K562 (cell line): ENCODE data around the gene PRTFDC1. TPM values are rescaled to one million over a fixed set of nuclear protein-coding genes. Genes with fewer than 3 reads are reported as not detected.
A peak's percentile ranks its signal among the peaks of the same experiment; 100 is the strongest.

Source experiments
- ATAC-seq: fragments of 200-7000 bp; cut with Tn5 transposase; 3 replicates; pipeline ENCODE4 v1.9.1; 2020; ENCODE audit warnings: moderate library complexity
- BruUV-seq: library from RNA; stranded (reverse); fragments of 400-500 nt; replicated peaks from 2 replicates; lab custom pipeline; 2021; lab: Mats Ljungman, UMichigan
- CTCF ChIA-PET: fragments of 300-600 bp; formaldehyde crosslinking; extraction: SDS; loops from one replicate; lab custom pipeline; 2021; ENCODE audit warnings: low intra/inter-chr PET ratio; lab: Yijun Ruan, JAX
- POLR2A ChIA-PET: fragments of 300-600, 350-650 bp; sonication (Branson Sonifier 250); formaldehyde crosslinking; extraction: SDS; loops from one replicate; lab custom pipeline; 2021; ENCODE audit warnings: antibody characterized with exemption, inconsistent platforms; lab: Yijun Ruan, JAX
- DNase-seq, 4 experiments: peaks; one replicate each; pipeline versions ENCODE4 v3.0.0 to v3.0.0-alpha.2; 2011 to 2018; ENCODE audit warnings: low spot score in 3 of 4, mixed read lengths in 3 of 4; ENCODE audit errors: extremely low read depth in 1 of 4
- FAIRE-seq: peaks from 2 replicates; lab custom pipeline; 2011; peaks lifted over from hg19 to GRCh38; lab: Jason Lieb, UNC
- H2AFZ ChIP-seq: 2 replicates; pipeline ENCODE4 v1.6.0; 2011; ENCODE audit warnings: low read depth, low read length, control low read depth, inconsistent platforms
- H3K27ac ChIP-seq: fragments of 200-600 bp; 3 replicates; pipeline ENCODE4 v1.8.0; 2011; ENCODE audit warnings: low read depth, mild to moderate bottlenecking, control low read depth, inconsistent platforms, low read length, moderate library complexity, mixed read lengths; ENCODE audit errors: extremely low read depth
- H3K27me3 ChIP-seq, 2 experiments: fragments of 300-600 bp in 1 of 2; 2 replicates in 1 of 2; 3 replicates in 1 of 2; pipeline versions ENCODE4 v1.6.0 to v1.8.0; 2011; ENCODE audit warnings: inconsistent platforms in 2 of 2, low read length in 2 of 2, mild to moderate bottlenecking in 1 of 2, mixed read lengths in 1 of 2, moderate library complexity in 1 of 2; ENCODE audit not compliant: control insufficient read depth in 2 of 2, insufficient read depth in 2 of 2
- H3K36me3 ChIP-seq: fragments of 300-600 bp; 3 replicates; pipeline ENCODE4 v1.8.0; 2011; ENCODE audit warnings: mild to moderate bottlenecking, low read length, inconsistent platforms; ENCODE audit not compliant: control insufficient read depth, insufficient read depth
- H3K4me1 ChIP-seq, 2 experiments: fragments of 200-600 bp in 1 of 2; replicated peaks in 1 of 2; 2 replicates in 1 of 2; 3 replicates in 1 of 2; pipeline versions ENCODE4 v1.5.1 to v1.8.0; 2011; ENCODE audit warnings: inconsistent platforms in 2 of 2, low read length in 2 of 2, mild to moderate bottlenecking in 1 of 2, mixed read lengths in 1 of 2, moderate library complexity in 1 of 2; ENCODE audit not compliant: control insufficient read depth in 2 of 2, insufficient read depth in 2 of 2
- H3K4me2 ChIP-seq: 2 replicates; pipeline ENCODE4 v1.6.1; 2011; ENCODE audit warnings: low read length, control low read depth, inconsistent platforms, mixed read lengths; ENCODE audit not compliant: insufficient read depth
- H3K4me3 ChIP-seq: fragments of 200-600 bp; sonication (generic), shearing (Covaris generic); 2 replicates; pipeline ENCODE4 v1.5.1; 2016; ENCODE audit warnings: control low read depth, inconsistent platforms
- H3K79me2 ChIP-seq: fragments of 200-600 bp; 3 replicates; pipeline ENCODE4 v1.8.0; 2011; ENCODE audit warnings: low read length, inconsistent platforms; ENCODE audit not compliant: control insufficient read depth, insufficient read depth
- H3K9ac ChIP-seq, 2 experiments: 2 replicates each; pipeline versions ENCODE4 v1.6.0 to v1.6.1; 2011; ENCODE audit warnings: low read depth in 2 of 2, low read length in 2 of 2, control low read depth in 1 of 2, inconsistent platforms in 1 of 2, mild to moderate bottlenecking in 1 of 2, mixed read lengths in 1 of 2; ENCODE audit not compliant: insufficient read depth in 1 of 2
- H3K9me1 ChIP-seq: one replicate; pipeline ENCODE4 v1.6.0; 2011; ENCODE audit warnings: inconsistent platforms, mild to moderate bottlenecking, low read length, moderate library complexity; ENCODE audit not compliant: control insufficient read depth, insufficient read depth
- H3K9me3 ChIP-seq: replicated peaks from 2 replicates; pipeline ENCODE4 v1.5.1; 2011; ENCODE audit warnings: low read depth, low read length, inconsistent platforms; ENCODE audit not compliant: control insufficient read depth, insufficient read depth
- H4K20me1 ChIP-seq: replicated peaks from 2 replicates; pipeline ENCODE4 v1.6.1; 2011; ENCODE audit warnings: low read length, inconsistent platforms, mixed read lengths; ENCODE audit not compliant: control insufficient read depth, insufficient read depth
- CBX1 ChIP-seq: sonication (generic); IDR thresholded peaks from 2 replicates; pipeline ENCODE4 v1.6.1; 2016; ENCODE audit warnings: antibody characterized with exemption, low read depth, mild to moderate bottlenecking
- GTF2A2 ChIP-seq: IDR thresholded peaks from 2 replicates; pipeline ENCODE4 v1.6.1; 2016; ENCODE audit warnings: mild to moderate bottlenecking, missing genetic modification characterization, missing compliant biosample characterization
- HDAC6 ChIP-seq: IDR thresholded peaks from 2 replicates; pipeline ENCODE4 v1.6.1; 2012; ENCODE audit warnings: low read depth, mild to moderate bottlenecking, control low read depth, inconsistent platforms, low read length, moderate library complexity
- KAT8 ChIP-seq: fragments of 450-650 bp; IDR thresholded peaks from 2 replicates; pipeline ENCODE4 v1.6.1; 2016; ENCODE audit warnings: low read depth, mild to moderate bottlenecking
- MCM3 ChIP-seq: fragments of 450-650 bp; IDR thresholded peaks from 2 replicates; pipeline ENCODE4 v1.6.1; 2016
- NR2C2 ChIP-seq, 2 experiments: fragments of 200-800 bp in 1 of 2; sonication (Bioruptor generic) in 1 of 2; sonication (generic) in 1 of 2; formaldehyde crosslinking in 1 of 2; IDR thresholded peaks; 2 replicates each; pipeline versions ENCODE4 v1.6.1 to v1.8.0; 2016 to 2022; ENCODE audit warnings: mild to moderate bottlenecking in 1 of 2, missing compliant biosample characterization in 1 of 2, missing genetic modification characterization in 1 of 2, missing genetic modification reagents in 1 of 2
- PHF8 ChIP-seq: fragments of 200-600 bp; sonication (generic); IDR thresholded peaks from 2 replicates; pipeline ENCODE4 v1.6.1; 2012; ENCODE audit warnings: mixed run types, mild to moderate bottlenecking, inconsistent platforms, low read length, moderate library complexity, borderline replicate concordance
- RNF219 ChIP-seq: fragments of 250-450 bp; sonication (Bioruptor Pico); IDR thresholded peaks from 2 replicates; pipeline ENCODE4 v1.5.0; 2022; ENCODE audit warnings: mild to moderate bottlenecking
- ZBTB43 ChIP-seq: sonication (generic); formaldehyde crosslinking; IDR thresholded peaks from 2 replicates; pipeline ENCODE4 v1.8.0; 2023; ENCODE audit warnings: mild to moderate bottlenecking, missing genetic modification reagents
- ZNF124 ChIP-seq: sonication (generic); formaldehyde crosslinking; IDR thresholded peaks from 2 replicates; pipeline ENCODE4 v1.8.1; 2022; ENCODE audit warnings: missing genetic modification reagents
- ZNF140 ChIP-seq: fragments of 250-450 bp; sonication (Bioruptor Pico); IDR thresholded peaks from 2 replicates; pipeline ENCODE4 v1.8.0; 2021; ENCODE audit warnings: moderate library complexity, mild to moderate bottlenecking, inconsistent platforms
- ZNF23 ChIP-seq: fragments of 250-450 bp; sonication (Bioruptor Pico); IDR thresholded peaks from 2 replicates; pipeline ENCODE4 v1.4.0; 2020; ENCODE audit warnings: mild to moderate bottlenecking
- ZNF239 ChIP-seq: fragments of 250-450 bp; sonication (Bioruptor Pico); IDR thresholded peaks from 2 replicates; pipeline ENCODE4 v1.4.0; 2020; ENCODE audit warnings: mild to moderate bottlenecking
- ZNF384 ChIP-seq: IDR thresholded peaks from 2 replicates; pipeline ENCODE4 v1.6.1; 2012; ENCODE audit warnings: low read depth, low read length, improper control_type of control experiment
- ZNF764 ChIP-seq: fragments of 250-450 bp; sonication (Bioruptor Pico); IDR thresholded peaks from 2 replicates; pipeline ENCODE4 v1.4.0; 2020; ENCODE audit warnings: low read depth, mild to moderate bottlenecking, moderate library complexity
- WGBS: fragments of 100-300 bp; shearing (Covaris generic); methylation state at CpG from one replicate; pipeline ENCODE4 v1.1.6; 2016; ENCODE audit warnings: low coverage, mixed read lengths; ENCODE audit not compliant: insufficient coverage; ENCODE audit errors: missing lambda C conversion rate; 5-methylcytosine and 5-hydroxymethylcytosine counted together
- in situ Hi-C: fragments of 300-500 bp; cut with MboI; formaldehyde crosslinking; loops from 4 replicates; pipeline ENCODE4 v1.15.0; 2018; ENCODE audit warnings: inconsistent platforms, mixed read lengths
- intact Hi-C: fragments of 100-400 bp; cut with micrococcal nuclease; formaldehyde crosslinking; loops from 2 replicates; pipeline ENCODE4 v1.14.2; 2022
- polyA plus RNA-seq, 8 experiments: library from polyadenylated mRNA; depleted of rRNA in 4 of 8; stranded (reverse) in 5 of 8; unstranded in 3 of 8; fragments of >200 nt; fragmentation: Nextera tagmentation in 2 of 8; fragmentation: Illumina TruSeq in 1 of 8; extraction: Ambion mirVana in 2 of 8; extraction: Trizol in 1 of 8; gene quantifications; 2 replicates each; pipeline versions ENCODE4 v1.2.1 to v1.2.3, GENCODE V29; 2011 to 2014; ENCODE audit warnings: inconsistent platforms in 1 of 8, missing spikeins in 1 of 8
- total RNA-seq, 7 experiments: library from RNA; depleted of rRNA in 6 of 7; stranded (reverse); fragments of >200 nt in 6 of 7; fragmentation: Illumina TruSeq in 2 of 7; extraction: Trizol in 2 of 7; gene quantifications; 2 replicates each; pipeline versions ENCODE4 v1.2.1 to v1.2.3, GENCODE V29; 2011 to 2021; ENCODE audit warnings: low replicate concordance in 1 of 7

PRTFDC1 gene
- total and polyA plus RNA-seq, 9 of the 15 experiments (the other 6 are each of a cell fraction or from before 2014, with no cell fraction given), result 7.0 to 27.6 (median 10.0) TPM

DNA sequence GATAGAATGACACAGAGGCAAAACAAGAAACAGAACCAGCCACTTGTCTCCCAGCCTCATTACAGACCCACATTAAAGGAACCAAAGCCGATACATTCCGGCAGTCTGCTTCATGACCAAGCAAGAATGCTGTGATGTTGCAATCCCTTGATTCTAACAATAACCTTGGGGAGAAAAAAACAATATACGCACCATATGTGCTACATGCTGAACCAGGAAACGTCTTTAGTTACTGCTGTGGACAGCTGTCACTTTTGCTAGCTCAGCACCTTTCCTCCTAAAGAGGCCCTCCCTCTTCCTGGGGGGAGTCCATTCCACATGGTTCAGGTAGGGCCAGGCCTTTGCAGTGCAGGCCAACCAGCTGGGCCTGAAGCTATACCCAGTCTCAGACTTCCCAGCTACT, 79.1 kb downstream of the PRTFDC1 start (continued):
- TF ChIP-seq CBX1 (no peak), ZNF140 (CRISPR knock-in tag) (no peak), NR2C2 (CRISPR knock-in tag; IDR thresholded peaks at IDR 0.05) (no peak), NR2C2 (tag; IDR thresholded peaks at IDR 0.05) (no peak), GTF2A2 (tag) (no peak), ZNF124 (CRISPR knock-in tag) (no peak), HDAC6 (no peak), ZNF384 (peak; percentile 41; the same call in 1 of the 2 replicates), PHF8 (no peak)

DNA sequence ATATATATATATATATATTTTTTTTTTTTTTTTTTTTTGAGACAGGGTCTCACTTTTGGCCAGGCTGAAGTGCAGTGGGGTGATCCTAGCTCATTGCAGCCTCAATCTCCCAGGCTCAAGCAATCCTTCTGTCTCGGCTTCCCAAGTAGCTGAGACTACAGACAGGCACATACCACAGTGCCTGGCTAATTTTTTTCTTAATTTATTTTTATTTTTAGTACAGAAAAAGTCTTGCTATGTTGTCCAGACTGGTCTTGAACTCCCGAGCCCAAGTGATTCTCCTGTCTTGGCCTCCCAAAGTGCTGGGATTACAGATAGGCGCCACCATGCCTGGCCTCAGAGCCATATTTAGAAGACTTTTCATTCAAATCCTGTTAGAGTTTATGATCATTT, 79.6 kb downstream of the PRTFDC1 start:
- peak overlapping the region in 1 of 2 experiments; percentile 40; a peak in 1 of 4 replicates for H3K9ac ChIP-seq
- POLR2A ChIA-PET, result interaction anchor here (0.7 kb wide), 1 partner anchor 12 kb away, joined by 3 read pairs; no protein-coding TSS in a partner anchor
- H2AFZ ChIP-seq, result peak overlapping the region; percentile 94
- CTCF ChIA-PET, result no interaction called here
- WGBS, result 63% methylated on average over 3 of the region's 3 CpGs
- in situ Hi-C loops, result no loop called here
- H3K9me3 ChIP-seq, result peaks cover 4% of the 10 kb centered on the region
- peaks cover 2% of the 10 kb centered on the region for H3K9me1 ChIP-seq
- peak overlapping the region; percentile 36 for H3K4me2 ChIP-seq
- peaks cover 0 to 23% of the 10 kb centered on the region in 2 experiments; a peak in 3 of 5 replicates for H3K4me1 ChIP-seq
- no peak overlapping the region for H3K4me3 ChIP-seq
- ATAC-seq, result no peak; the same call in 2 of the 3 replicates
- no peaks in the 10 kb centered on the region; the same call in 2 of the 3 replicates for H3K36me3 ChIP-seq
- H4K20me1 ChIP-seq, result no peaks in the 10 kb centered on the region
- no peaks in the 10 kb centered on the region for H3K79me2 ChIP-seq
- H3K27me3 ChIP-seq, result no peaks in the 10 kb centered on the region
- H3K27ac ChIP-seq, result peak overlapping the region; percentile 67
- no TSS peak for BruUV-seq
- DNase-seq, result no peak
- intact Hi-C loops, result no loop called here
- no peak for FAIRE-seq
- no peak for TF ChIP-seq ZNF23
- no peak for TF ChIP-seq KAT8
- no peak for TF ChIP-seq ZNF239 (CRISPR knock-in tag)
- no peak for TF ChIP-seq ZBTB43 (CRISPR knock-in tag)
- no peak for TF ChIP-seq ZNF764 (CRISPR knock-in tag)
- TF ChIP-seq MCM3, result no peak
- TF ChIP-seq RNF219 (CRISPR knock-in tag), result no peak
